ENCODE data around the gene VPS45.

Gene VPS45

DNA sequence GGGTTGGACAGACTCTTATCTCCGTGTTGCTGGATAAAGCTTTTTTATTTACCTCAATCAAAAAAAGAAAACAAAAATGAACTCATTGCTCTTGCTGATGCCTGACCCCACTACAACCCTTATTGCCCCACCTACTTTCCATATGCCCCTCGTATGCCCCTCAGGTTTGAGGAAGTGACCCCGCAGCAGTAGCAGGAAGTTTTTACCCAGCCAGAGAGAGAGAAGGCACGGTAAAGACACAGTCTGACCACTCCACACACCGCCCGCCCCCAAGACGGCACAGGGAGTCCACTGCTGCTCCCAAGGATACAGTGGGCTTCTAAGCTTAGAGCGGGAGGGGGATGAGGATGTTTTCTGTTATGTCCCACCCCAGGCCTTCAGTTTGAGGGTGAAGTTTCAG, 92.0 kb downstream of the VPS45 start:
- TF ChIP-seq BACH2 (CRISPR knock-in tag; IDR thresholded peaks at IDR 0.05; ENCODE audit: borderline replicate concordance): no peak
- no peak for TF ChIP-seq PPARA (CRISPR knock-in tag; IDR thresholded peaks at IDR 0.05; ENCODE audit: borderline replicate concordance)
- TF ChIP-seq RARB (CRISPR knock-in tag; IDR thresholded peaks at IDR 0.05): no peak
- no peak for TF ChIP-seq ZFP30 (CRISPR knock-in tag; IDR thresholded peaks at IDR 0.05)
- TF ChIP-seq GLIS3 (CRISPR knock-in tag; IDR thresholded peaks at IDR 0.05): no peak
- TF ChIP-seq ZNF565 (CRISPR knock-in tag; conservative IDR thresholded peaks at IDR 0.05; ENCODE audit: low read depth): no peak
- TF ChIP-seq, protein P1, sequence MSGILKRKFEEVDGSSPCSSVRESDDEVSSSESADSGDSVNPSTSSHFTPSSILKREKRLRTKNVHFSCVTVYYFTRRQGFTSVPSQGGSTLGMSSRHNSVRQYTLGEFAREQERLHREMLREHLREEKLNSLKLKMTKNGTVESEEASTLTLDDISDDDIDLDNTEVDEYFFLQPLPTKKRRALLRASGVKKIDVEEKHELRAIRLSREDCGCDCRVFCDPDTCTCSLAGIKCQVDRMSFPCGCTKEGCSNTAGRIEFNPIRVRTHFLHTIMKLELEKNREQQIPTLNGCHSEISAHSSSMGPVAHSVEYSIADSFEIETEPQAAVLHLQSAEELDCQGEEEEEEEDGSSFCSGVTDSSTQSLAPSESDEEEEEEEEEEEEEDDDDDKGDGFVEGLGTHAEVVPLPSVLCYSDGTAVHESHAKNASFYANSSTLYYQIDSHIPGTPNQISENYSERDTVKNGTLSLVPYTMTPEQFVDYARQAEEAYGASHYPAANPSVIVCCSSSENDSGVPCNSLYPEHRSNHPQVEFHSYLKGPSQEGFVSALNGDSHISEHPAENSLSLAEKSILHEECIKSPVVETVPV (CRISPR knock-in tag; IDR thresholded peaks at IDR 0.05): no peak
- no peak for TF ChIP-seq ISL1 (CRISPR knock-in tag; IDR thresholded peaks at IDR 0.05)
- no peak for TF ChIP-seq OSR1 (CRISPR knock-in tag; IDR thresholded peaks at IDR 0.05)
- no peak for TF ChIP-seq ESRRG (CRISPR knock-in tag; IDR thresholded peaks at IDR 0.05)
- TF ChIP-seq, protein P2, sequence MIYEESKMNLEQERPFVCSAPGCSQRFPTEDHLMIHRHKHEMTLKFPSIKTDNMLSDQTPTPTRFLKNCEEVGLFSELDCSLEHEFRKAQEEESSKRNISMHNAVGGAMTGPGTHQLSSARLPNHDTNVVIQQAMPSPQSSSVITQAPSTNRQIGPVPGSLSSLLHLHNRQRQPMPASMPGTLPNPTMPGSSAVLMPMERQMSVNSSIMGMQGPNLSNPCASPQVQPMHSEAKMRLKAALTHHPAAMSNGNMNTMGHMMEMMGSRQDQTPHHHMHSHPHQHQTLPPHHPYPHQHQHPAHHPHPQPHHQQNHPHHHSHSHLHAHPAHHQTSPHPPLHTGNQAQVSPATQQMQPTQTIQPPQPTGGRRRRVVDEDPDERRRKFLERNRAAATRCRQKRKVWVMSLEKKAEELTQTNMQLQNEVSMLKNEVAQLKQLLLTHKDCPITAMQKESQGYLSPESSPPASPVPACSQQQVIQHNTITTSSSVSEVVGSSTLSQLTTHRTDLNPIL (CRISPR knock-in tag; IDR thresholded peaks at IDR 0.05; ENCODE audit: low read depth): no peak
- TF ChIP-seq ZFP3 (CRISPR knock-in tag; IDR thresholded peaks at IDR 0.05): no peak
- TF ChIP-seq, protein P3, sequence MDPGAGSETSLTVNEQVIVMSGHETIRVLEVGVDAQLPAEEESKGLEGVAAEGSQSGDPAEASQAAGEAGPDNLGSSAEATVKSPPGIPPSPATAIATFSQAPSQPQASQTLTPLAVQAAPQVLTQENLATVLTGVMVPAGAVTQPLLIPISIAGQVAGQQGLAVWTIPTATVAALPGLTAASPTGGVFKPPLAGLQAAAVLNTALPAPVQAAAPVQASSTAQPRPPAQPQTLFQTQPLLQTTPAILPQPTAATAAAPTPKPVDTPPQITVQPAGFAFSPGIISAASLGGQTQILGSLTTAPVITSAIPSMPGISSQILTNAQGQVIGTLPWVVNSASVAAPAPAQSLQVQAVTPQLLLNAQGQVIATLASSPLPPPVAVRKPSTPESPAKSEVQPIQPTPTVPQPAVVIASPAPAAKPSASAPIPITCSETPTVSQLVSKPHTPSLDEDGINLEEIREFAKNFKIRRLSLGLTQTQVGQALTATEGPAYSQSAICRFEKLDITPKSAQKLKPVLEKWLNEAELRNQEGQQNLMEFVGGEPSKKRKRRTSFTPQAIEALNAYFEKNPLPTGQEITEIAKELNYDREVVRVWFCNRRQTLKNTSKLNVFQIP (CRISPR knock-in tag; IDR thresholded peaks at IDR 0.05; ENCODE audit: borderline replicate concordance, low read depth): no peak
- no peak for TF ChIP-seq ARNTL (CRISPR knock-in tag; IDR thresholded peaks at IDR 0.05; ENCODE audit: borderline replicate concordance, low read depth)
- no peak for TF ChIP-seq CSDC2 (CRISPR knock-in tag; IDR thresholded peaks at IDR 0.05)
- TF ChIP-seq, protein P4, sequence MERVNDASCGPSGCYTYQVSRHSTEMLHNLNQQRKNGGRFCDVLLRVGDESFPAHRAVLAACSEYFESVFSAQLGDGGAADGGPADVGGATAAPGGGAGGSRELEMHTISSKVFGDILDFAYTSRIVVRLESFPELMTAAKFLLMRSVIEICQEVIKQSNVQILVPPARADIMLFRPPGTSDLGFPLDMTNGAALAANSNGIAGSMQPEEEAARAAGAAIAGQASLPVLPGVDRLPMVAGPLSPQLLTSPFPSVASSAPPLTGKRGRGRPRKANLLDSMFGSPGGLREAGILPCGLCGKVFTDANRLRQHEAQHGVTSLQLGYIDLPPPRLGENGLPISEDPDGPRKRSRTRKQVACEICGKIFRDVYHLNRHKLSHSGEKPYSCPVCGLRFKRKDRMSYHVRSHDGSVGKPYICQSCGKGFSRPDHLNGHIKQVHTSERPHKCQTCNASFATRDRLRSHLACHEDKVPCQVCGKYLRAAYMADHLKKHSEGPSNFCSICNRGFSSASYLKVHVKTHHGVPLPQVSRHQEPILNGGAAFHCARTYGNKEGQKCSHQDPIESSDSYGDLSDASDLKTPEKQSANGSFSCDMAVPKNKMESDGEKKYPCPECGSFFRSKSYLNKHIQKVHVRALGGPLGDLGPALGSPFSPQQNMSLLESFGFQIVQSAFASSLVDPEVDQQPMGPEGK (CRISPR knock-in tag; IDR thresholded peaks at IDR 0.05; ENCODE audit: borderline replicate concordance): no peak
- TF ChIP-seq SNAI2 (CRISPR knock-in tag; IDR thresholded peaks at IDR 0.05): no peak
- no peak for TF ChIP-seq ZC3H10 (CRISPR knock-in tag; IDR thresholded peaks at IDR 0.05)
- no peak for TF ChIP-seq TOX (CRISPR knock-in tag; IDR thresholded peaks at IDR 0.05; ENCODE audit: borderline replicate concordance)
- ATAC-seq: no peak

DNA sequence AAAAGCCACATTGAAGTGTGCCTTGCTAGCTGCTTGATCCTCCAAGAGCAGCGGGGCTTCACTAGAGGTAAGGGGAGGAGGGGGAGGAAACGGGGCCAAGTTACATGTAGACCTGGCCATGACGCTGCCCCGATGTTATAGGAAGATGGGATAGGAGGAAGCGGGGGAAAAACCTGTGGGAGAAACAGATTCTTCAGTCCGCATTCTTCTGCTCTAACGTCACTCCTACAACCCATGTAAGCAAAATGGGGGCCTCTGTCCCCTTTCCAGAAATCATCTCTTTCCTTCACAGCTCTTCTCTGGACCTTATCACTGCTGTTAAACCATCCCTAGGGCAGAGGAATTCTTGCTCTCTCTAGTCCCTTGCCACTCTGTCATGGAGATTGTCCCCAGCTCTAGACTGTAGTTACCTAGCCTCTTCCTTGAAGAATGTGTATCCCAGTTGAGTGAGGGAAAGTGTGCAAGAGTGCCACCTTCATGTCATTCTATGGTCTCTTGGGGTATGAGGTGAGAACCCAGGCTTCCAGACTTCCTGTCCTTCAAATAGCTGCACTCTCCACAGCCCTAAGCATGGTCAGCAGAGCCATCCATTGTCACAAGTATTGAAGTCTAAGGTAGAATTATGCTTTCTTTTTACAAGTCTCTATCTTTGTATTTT, 93.5 kb downstream of the VPS45 start:
- no peak for ATAC-seq
- TF ChIP-seq PPARA (CRISPR knock-in tag; IDR thresholded peaks at IDR 0.05; ENCODE audit: borderline replicate concordance) (no peak), ZFP30 (CRISPR knock-in tag; IDR thresholded peaks at IDR 0.05) (no peak), CSDC2 (CRISPR knock-in tag; IDR thresholded peaks at IDR 0.05) (no peak), ZNF8 (CRISPR knock-in tag; IDR thresholded peaks at IDR 0.05) (no peak)
- TF ChIP-seq, protein P1 (CRISPR knock-in tag; IDR thresholded peaks at IDR 0.05): no peak

DNA sequence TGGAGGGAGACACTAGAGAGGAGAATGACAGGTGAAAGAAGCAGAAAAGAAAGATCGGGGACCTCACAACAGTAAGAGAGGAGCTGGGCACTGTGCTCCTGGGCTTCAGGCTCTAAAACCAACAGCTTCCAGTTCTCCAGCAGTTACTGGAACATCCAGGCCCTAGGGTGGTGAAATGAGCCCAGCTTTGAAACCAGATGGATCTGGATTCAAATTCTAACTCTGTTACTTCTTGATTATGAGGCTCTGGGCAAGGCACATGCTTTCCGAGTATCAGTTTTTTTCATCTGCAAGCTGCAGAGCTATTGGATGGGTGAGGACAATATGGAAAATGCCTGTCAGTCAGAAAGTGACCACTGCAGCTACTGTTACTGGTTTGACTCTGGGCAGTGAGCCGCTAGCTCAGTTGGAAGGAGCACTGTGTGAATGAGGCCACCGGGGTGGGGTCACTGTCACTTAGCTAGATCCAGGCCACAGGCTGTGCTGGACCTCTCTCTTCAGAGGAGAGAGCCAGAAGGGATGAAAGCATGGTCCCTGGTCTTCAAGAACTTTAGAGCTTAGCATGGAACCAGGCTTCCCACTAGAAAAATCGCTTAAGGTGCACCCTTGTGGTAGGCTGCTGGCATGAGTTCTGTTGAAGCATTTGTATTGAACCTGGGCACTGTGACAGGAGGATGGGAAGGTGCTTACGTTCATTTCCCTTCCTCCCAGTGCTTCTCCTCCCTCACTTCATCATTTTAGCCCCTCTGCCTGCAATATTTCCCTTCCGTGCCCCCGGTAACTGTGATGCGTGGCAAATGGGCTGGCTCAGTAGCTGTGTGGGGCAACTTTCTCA, 94.4 kb downstream of the VPS45 start:
- ATAC-seq: peak; percentile 8
- TF ChIP-seq ZFP30 (CRISPR knock-in tag; IDR thresholded peaks at IDR 0.05) (no peak), TOX (CRISPR knock-in tag; IDR thresholded peaks at IDR 0.05; ENCODE audit: borderline replicate concordance) (0 out of 2 replicates have a peak, but pooled peaks have one; percentile 3)

Measured in SK-N-SH treated with all-trans-retinoic acid at 6 μM for 48 hours (cell line).